HG03066 (cell line): Measurements from ENCODE around the gene PAK4.

Experiments
- ATAC-seq: cut with Tn5 transposase; IDR thresholded peaks from one replicate; pipeline ENCODE4 v1.9.1; 2021; ENCODE audit warnings: low read depth; ENCODE audit not compliant: unreplicated experiment

Gene PAK4

DNA sequence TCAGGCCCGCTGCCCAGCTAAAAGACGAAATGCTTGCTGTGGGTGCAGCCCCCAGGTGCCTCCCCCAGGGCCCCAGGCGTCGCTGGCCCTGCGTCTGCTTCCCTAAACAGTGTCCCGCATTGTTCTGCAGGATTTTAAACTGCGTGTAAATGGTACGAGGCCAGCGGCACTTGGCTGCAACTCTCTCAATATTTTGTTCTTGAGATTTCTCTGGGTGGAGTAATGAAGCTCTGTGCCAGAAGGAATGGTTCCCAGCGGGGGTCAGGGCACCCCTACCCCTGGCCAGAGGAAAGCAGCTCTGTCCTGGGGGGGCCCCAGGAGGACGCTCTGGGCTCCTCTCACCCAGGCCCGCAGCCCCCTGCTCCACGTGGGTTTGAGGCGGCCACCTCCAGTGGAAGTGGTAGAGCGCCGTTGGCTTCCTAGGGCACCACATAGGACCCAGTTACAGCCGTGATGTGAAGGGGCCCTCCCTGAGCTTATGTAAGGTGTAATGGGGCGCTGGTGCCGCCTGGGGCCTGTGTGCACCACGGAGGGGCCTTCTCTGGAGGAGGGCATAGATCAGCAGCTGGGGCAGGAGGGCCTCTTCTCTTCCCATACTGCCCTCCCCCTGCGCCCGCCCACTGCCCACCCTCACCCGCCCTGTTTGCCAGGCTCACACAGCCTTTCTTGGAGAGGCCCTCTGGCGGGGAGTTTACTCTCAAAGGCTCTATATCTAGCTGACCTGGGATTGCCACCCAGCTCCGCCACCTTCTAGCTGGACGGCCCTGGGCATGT lies 19.8 kb downstream of the PAK4 start:
- no peak for ATAC-seq

DNA sequence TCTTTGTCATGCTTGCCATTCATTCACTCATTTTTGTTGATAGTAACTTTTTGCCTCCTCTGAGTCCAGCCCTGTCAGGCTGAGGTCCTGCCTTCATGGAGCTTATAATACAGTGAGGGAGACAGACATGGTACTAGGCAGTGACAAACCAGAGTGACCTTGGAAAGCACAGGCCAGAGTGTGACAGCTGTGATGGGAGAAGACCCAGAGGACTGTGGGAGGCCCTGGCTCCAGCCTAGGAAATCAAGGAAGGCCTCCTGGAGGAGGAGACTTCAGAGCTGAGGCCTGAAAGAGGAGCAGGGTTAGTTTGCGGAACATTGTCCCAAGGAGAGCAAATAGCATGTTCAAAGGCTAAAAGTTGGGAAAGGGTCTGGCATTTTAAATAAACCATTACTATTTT lies 20.5 kb downstream of the PAK4 start:
- no peak for ATAC-seq

DNA sequence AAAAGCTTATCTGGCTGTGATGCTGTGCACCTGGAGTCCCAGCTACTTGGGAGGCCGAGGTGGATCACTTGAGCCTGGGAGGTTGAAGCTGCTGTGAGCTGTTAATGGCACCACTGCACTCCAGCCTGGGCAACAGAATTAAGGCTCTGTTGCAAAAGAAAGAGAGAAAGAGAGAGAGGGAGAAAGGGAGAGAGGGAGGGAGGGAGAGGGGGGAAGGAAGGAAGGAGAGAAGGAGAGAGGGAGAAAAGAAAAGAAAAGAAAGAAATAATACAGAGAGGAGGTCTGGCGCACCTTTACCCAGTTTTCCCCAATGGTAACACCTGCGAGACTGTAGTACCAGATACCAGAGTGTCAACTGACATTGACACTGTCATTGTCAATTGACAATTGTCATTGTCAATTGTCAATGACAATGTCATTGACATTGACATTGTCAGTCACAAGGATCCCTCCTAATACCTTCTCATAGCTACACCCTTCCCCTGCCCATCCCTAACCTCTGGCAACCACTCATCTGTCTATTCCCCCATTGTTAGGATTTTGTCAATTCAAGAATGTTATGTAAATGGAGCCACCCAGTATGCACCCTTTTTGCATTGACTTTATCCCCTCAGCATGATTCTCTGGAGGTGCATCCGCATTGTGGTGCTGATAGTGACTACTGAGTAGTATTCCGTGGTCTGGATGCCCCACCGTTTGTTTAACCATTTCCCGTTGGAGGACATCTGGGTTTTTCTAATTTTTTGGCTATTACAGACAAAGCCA lies 21.3 kb downstream of the PAK4 start:
- ATAC-seq = no peak

DNA sequence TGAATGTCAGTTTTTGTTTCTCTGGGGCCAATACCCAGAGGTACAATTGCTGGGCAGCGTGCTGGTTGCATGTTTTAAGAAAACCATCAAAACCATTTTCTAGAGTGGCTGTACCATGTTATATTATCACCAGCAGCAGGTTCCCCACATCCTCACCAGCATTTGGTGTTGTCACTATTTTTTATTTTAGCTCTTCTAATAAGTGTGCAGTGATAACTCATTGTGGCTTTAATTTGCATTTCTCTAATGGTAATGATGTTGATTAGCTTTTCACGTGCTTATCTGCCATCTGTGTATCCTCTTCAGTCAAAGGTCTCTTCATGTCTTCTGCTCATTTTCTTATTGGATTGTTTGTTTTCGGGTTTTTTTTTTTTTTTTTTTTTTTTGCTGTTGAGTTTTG lies 21.9 kb downstream of the PAK4 start:
- ATAC-seq = no peak

DNA sequence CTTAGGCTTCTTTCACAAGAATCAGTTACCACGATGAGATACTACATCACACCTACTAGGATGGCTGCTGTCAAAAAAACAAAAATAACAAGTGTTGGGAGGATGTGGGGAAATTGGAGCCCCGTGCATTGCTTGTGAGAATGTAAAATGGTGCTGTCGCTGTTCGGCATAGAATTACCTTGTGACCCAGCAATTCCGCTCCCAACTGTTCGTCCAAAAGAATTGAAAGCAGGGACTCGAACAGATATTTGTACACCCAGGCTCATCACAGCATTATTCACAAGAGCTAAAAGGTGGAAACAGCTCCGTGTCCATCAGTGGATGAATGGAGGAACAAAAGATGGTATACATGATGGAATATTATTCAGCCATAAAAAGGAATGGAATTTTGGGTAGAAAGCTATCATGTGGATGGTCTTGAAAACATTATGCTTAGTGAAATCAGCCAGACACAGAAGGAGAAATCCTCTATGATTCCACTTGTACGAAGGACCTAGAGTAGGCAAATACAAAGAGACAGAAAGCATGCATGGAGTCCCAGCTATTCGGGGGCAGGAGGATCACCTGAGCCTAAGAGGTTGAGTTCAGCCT lies 23.4 kb downstream of the PAK4 start:
- no peak for ATAC-seq

DNA sequence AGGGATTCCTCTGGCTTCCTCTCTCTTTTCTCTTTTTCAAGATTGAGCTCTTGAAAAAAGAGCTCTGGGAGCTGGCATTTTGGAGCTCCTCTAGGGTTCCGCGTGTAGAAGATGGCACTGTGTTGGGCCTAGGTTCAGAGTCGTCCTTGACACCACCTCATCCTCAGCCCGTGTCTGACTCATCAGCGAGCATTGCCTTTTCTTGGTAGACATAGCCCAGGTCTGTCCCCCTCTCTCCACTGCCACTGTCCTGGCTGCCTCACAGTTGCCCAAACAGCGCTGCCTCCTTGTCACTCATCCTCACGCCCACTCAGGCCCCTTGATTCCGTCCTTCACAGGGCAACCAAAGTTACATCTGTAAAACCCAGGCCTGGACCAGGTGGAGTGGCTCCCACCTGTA lies 24.6 kb downstream of the PAK4 start:
- no peak for ATAC-seq

DNA sequence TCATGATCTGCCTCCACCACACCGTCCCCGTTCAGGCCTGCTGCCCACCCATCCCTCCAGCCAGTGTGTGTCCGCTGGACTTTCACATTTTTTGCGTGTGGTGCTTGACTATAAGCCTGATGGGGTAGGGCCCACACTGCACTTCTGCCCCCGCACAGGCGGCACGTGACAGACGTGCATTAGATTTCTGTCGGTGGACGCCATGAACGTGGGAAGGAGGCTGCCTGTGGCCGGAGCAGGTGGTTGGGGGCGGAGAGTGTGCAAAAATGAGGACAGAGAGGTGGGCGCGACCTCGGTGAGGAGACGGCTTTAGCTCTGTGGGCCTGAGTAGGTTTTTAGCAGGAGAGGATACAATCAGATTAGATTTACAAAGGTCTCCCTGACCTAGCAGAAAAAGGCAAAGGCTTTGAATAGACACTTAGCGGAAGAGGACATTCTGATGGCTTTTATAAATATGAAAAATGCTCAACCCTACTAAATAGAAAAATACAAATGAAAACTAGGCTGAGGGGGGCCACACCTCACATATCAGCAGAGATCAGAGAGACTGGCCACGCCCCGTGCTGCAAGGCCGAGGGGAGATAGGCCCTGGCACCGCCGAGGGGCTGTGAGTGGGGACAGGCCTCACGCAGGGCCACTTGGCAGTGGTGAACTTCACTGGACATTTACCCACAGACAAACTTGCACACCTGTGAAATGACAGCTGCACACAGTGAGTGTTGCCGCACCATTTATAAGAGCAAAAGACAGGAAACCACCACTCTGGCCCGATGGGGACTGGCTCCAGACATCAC lies 25.4 kb downstream of the PAK4 start:
- ATAC-seq = no peak

DNA sequence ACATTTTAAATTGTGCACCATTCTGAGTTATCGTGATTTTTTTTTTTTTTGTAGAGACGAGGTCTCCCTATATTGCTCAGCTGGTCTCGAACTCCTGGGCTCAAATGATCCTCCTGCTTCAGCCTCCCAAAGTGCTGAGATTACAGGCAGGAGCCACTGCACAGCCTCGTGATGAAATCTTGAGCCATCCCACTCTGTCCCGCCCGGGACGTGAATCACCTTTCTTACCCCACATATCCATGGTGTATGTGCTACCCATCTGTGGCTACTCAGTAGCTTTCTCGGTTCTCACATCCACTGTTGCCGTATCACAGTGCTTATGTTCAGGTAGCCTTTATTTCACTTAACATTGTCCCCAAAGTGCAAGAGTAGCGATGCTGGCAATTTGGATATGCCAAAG lies 26.5 kb downstream of the PAK4 start:
- no peak for ATAC-seq

DNA sequence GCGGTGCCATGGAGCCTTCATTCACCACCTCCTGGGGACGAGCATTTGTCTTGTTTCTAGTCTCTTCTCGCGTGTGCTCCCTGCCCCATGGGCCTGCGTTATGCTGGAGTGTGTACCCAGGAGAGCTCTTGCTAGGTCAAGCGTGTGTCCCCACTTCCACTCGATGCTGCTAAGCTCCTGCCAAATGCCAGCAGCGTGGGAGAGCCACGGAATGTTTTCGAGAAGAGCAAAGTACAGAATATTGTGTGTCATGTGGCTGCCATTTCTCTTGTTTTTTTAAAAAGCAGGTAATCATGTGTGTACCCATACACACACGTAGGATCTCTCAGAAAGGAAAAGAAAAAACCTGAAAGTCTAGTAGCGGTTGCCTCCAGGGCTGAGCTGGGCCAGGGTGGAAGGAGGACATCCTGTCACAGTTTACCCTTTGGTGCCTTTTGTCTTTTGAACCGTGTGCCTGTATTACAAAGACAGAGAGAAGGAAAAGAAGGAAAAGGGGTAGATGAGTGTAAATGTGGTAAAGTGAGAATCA lies 28.6 kb downstream of the PAK4 start:
- no peak for ATAC-seq

DNA sequence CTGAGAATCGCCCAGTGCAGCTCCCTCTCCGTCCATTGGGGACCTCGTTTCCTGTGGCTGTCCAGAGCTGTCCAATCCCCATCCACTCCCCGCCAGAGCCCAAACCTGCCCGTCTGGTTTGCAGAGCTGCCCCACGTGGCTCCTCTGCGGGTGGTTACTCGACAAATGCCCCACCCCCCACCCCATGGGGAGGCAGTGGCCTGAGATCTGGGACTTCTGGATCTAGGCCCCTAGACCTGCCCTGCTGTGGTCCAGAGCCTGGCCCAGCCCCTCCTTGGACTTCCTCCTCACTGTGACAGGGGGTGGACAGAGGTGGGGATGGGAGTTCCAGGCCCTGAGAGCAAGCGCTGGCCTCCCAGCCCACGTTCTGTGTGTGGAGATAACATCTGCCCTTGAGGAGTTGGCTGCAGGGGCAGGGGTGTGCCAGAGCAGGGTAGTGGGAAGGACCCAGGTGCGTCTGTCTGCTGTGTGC lies 29.1 kb downstream of the PAK4 start:
- ATAC-seq = no peak

DNA sequence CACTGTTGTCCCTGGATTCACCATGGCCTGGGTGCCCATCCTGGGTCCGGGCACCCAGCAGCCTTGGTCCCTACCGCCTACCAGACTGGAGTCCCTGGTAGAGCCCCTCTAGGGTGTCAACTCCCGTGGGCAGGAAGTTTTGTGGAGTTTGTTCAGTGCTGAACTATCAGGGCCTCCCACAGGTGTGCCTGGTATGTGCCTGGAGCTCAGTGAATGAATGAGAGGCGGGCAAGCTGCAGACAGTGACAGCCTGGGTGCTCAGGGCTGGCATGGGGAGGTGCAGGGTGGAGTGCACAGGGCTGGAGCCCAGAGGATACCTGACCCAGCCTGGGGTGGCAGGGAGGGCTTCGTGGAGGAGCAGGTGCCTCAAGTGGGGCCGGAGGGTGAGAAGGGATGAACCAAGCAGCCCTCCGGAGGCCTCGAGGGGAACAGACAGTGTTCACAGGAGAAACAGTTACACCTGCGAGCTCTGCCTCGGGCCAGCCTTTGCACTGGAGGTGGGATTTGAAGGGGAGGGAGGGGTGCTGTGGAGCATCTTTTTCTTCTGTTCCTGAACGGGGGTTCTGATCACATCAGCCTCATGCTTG lies 29.6 kb downstream of the PAK4 start:
- no peak for ATAC-seq

DNA sequence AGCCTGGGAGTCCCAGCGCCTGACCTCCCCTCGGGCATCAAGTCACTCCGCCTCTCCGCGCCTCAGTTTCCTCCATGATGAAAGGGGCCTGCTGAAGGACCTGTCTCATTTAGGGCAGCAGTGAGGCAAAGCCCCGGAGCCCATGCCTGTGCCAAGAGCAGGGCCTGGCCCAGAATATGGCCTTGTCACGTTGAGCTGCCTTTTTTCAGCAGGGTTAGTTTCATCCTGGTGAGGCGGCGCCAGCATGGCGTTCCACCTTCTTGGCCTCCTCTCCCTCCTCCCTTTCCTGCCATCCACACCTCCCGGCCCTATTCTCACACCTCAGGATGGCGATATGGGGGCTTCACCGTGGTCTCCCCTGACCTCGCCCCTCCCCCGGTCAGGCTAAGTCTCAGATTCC lies 30.2 kb downstream of the PAK4 start:
- no peak for ATAC-seq

DNA sequence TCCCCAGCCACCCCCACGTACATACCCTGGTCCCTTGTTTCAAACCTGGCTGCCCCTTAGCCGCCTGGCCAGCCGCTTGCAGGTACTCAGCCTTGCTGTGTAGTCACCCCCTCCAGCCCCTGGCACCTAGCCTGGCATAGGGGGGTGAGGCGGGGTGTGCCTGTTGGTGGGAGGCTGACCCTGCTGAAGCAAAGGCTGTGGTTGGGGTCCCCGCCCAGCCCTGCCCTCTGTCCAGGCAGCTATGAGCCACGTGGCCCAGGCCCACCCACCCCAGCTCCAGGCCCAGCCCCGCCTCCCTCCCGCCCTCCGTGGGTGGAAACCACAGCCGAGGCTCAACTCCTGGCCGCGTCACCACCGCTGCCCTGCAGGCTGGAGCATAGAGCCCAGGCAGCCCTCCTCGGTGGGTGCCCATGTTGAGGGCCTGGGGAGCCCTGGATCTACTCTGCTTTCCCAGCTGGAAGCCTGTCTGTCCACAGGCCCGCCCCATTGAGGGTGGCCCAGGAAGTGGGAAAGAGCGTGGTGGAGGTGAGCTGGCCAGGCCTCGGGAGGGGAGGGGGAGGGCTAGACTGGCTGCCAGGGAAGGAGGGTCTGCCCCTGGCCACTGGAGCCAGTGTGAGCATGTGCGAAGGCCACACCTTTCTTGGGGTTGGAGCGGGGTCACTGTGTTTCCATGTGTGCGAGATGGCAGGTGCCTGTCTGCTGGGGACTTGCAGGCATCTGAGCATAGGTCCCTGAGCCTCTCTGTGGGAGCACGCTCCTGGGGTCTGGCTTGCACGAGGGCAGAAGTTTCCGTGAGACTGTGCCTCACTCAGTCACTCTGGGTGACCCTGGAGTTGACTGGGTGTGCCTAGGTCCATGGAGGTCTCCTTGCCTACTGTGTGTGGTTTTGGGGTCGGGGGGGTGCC lies 31.0 kb downstream of the PAK4 start:
- ATAC-seq = no peak

DNA sequence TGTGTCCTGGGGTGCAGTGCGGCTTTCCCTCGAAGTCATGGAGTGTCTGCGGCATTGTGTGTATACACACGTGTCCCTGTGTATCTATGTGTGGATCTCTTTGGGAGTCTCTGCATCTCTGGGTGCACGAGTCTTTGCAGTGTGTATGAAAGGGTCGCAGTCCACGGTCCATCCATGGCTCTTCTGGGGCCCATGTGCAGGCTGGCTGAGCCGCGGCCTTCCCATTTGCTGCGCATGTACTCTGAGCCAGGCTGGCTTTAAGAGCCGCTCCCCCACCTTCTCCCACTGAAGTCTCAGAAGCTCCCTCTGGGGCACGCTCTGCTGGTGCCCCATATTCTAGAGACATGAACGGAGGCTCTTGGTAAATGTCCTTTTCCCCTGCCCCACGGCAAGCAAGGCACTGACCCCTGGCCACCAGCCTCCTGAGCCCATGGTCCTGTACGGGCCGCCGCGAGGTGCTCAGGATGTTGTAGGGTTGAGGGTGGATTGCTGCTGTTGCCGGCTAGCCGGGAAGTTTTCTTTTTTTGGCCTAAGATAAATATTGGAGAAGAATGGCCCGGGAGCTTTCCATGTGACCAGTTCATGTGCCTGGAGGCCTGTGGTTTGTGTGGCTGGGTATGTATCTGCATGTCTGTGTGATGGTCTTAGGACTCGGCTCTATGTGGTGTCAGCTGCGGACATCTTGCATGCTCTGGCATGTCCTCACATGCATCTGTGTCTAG lies 31.9 kb downstream of the PAK4 start:
- ATAC-seq = no peak

DNA sequence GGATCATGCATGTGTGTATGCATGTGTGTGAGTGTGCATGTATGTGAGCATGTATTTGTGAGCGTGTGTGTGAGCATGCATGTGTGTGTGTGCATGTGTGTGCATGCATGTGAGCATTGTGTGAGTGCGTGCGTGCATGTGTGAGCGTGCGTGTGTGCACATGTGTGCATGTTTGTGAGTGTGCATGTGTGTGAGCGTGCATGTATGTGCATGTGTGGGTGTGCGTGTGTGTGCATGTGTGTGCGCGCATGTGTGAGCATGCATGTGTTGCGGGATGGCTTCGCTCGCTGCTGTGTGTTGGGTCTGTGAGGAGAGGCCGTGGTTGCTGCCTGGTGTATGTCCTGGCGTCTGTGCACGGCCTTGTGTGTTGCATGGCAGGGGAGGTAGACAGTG lies 32.4 kb downstream of the PAK4 start:
- ATAC-seq = no peak

DNA sequence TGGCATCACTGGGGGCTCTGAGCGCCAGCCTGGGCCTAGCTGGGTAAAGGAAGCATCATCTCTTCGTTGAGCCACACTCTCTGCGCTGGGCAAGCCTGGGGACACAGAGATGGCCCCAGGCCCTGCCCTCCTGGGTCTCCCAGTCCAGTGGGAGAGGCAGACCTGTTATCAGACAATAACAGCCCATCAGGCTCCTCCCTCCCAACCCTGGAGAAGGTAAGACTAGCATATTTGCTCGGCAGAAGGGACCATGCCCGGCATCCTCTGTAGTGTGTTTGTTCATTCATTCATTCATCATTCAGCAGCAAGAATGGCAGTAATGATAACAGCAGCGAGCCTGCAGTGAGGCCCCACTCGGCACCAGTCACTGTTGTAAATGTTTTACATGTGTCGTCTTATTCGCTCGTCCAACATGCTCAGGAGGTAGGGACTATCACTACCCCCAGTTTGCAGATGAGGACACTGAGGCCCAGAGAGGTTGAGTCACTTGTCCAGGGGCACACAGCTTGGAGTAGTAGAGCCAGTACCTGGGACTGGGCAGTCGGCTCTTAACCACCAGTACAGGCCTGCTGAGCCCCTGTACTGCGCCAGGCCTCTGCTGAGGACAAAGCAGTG lies 33.2 kb downstream of the PAK4 start:
- no peak for ATAC-seq

DNA sequence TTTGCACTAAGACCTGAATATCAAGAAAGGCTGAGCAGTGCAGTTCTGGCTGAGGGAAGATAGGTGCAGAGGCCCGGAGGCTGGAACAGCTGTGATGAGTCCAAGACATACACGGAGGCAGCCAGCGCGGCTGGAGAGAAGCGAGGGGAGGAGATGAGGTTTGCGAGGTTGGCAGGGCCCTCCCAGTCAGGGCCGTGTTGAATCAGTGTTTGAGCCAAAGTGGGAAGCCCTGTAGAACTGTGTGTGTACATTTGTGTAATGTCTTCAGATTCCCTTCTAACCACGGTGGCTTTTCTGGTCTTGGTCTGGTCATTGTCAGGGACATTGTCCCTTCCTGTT lies 34.9 kb downstream of the PAK4 start:
- no peak for ATAC-seq

DNA sequence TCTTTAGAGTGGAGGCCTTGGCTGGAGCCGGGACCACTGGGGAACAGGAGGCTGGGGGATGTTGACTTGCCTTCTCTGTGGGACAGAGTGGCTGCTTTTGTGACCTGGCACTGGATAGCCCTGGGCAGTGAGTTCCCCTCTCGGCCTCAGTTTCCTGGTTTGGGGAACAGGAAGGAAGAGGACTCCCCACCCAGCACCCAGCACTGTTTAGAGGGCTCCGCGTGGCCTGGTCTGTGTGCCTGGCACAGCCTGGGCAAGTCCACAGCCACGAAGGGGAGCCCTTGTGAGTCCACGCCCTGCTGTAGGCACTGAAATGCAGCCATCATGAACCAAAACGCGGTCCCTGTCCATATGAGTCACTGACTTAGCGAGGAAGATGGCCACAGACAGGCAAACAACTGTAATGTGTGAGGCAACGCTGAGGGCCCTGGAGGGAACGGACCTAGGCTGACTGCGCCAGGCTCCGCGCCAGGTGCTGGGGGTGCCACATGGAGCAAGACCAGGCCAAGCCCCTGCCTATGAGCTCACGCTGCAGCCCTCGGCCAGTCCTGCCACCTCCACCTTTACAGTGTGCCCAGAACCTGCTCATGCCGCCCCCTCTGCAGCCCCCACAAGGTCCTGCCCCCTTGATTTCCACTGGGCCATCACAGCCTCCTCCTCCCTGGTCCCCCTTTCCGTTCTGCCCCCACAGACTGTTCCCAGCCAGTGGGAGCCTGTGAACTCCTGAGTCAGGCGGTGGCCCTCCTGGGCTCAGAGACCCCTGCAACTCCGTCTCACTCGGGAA lies 35.5 kb downstream of the PAK4 start:
- no peak for ATAC-seq
